ENCODE measurements around the gene GDPGP1.

GDPGP1 gene

GRCh38 chr15:90295270-90295648 is 61.2 kb downstream of the GDPGP1 start:
- TF ChIP-seq CTCF (IDR thresholded peaks at IDR 0.05; ENCODE audit: extremely low read depth, missing control alignments) = no peak

More at GRCh38 chr15:90295270-90295648, 61.2 kb downstream of the GDPGP1 start:
- no peak for DNase-seq (ENCODE audit: low spot score)
